HG03159 (cell line): ENCODE measurements around the gene PRKN.

ENCODE experiments used
- ATAC-seq: cut with Tn5 transposase; IDR thresholded peaks from one replicate; pipeline ENCODE4 v1.9.1; 2021; ENCODE audit warnings: mild to moderate bottlenecking, moderate library complexity; ENCODE audit not compliant: unreplicated experiment

PRKN gene

DNA sequence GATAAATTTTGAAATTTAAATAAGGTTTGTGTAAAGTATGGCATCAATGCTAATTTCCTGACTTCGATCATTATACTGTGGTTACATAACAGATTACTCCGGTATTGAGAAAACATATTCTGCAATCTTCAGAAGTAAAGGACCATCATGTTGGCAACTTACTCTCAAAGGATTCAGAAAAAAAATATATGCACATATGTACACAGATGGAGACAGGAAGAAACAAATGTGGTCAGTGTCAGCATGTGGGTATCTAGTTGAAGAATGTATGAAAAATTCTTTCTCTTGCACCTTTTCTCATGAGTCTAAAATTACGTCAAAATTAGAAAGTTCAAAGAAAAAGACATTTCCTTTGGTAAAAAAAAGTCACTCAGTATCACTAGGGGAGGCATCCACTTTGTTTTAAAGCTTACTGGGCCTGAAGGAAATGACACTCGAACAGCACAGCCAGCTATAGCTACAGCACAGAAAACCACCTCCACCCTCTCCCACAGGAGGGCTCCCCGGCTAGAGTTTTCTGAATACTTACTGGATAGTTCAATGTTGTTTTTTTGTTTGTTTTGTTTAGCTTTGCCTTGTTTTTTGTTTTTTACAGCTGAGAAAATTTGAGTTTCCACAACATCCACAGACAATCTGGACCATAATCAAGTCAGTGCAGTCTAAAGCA lies 1136.5 kb downstream of the PRKN start:
- no peak for ATAC-seq

DNA sequence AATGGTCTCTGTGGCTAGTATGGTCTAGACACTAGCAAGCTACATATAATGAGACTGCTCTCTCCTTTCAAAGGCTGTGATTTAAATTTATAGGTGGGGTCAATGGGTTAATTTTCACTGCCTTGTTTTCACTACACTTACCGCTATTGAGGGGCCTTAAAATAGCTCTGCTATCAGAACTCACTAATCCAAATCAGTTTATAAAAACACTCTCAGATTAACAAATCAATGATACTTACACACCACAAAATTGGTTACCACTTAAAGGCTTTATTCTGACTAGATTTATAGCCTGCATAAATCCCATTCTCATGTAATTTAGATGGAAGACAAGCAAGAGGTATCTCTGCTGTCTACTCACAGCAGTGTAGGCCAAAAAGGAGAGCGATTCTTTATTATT lies 1140.7 kb downstream of the PRKN start:
- no peak for ATAC-seq

DNA sequence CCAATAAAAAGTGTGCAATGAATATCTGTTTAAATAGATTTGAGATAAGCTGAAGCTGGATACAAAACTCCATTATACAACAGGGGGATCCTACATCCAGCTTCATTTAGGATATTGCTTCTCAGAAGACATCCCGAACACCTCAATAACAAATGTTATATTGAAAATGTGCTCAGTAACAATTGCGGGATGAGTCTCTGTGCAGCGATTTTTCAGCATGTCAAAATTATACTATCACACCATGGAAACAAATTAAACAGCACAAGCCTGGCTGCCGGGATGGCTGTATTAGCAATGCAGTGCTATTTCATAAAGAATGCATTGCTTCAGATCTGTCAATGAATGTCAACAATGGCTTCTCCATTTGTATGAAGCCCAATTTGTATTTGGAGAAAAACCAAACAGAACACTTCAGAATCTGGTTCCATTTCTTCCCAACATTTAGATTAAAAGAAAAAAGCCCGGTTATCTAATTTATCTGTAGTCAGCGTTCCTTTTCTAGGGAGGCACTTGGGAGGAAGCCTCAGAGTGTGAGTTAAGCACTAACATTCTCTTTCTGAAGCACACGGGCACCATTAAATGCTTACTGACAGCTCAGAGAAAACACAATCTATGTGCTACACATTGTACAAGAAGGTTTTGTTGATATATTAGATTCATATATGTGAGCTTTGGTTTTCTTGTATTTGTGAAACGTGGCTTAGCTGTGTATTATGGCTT lies 1142.8 kb downstream of the PRKN start:
- ATAC-seq, result no peak

- ATAC-seq, result no peak
Observed at GRCh38 chr6:161584051-161584450, 1143.5 kb downstream of the PRKN start.

- no peak for ATAC-seq
Observed at GRCh38 chr6:161583584-161583983, 1144.0 kb downstream of the PRKN start.

GRCh38 chr6:161578478-161578877 lies 1149.1 kb downstream of the PRKN start:
- ATAC-seq, result no peak

- no peak for ATAC-seq
Observed at GRCh38 chr6:161575523-161576254, 1151.9 kb downstream of the PRKN start.

DNA sequence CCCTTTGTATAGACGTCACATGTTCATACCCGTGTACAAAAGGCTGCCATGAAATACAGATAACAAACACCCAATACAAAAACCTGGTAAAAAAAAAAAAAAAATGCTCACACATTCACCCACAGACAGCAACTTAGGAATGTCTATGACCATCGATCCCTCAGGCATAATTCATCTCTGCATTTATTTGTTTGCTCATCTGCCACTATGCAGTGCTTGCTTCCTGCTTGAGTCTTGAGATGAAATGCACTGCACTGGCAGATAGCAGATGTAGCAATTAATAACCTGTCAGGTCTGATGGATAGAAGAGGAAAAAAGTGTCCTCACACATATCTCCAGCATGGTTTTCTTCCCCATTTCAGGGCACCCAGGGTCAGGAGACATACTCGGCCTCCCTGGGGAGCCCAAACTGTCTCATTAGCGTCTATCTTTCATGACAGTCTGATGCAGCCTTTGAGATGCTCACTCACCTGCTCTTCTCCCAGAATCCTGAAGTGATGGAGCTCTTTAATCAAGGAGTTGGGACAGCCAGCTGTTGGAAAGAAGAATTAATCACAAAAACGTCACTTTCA lies 1158.6 kb downstream of the PRKN start:
- ATAC-seq, result no peak

GRCh38 chr6:161564952-161565351 lies 1162.6 kb downstream of the PRKN start:
- ATAC-seq, result no peak

DNA sequence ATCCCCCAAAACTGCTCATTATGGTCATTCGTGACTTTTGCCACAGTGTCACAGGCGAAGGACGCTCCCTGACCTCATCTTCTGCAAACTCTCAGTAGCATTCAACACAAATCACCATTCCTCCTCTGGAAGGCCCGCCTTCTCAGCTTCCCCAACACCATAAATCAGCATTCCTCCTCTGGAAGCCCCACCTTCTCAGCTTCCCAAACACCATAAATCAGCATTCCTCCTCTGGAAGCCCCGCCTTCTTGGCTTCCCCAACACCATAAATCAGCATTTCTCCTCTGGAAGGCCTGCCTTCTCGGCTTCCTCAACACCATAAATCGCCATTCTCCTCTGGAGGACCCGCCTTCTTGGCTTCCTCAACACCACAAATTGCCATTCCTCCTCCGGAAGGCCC lies 1165.7 kb downstream of the PRKN start:
- no peak for ATAC-seq

GRCh38 chr6:161557333-161558107 lies 1170.0 kb downstream of the PRKN start:
- ATAC-seq, result no peak

DNA sequence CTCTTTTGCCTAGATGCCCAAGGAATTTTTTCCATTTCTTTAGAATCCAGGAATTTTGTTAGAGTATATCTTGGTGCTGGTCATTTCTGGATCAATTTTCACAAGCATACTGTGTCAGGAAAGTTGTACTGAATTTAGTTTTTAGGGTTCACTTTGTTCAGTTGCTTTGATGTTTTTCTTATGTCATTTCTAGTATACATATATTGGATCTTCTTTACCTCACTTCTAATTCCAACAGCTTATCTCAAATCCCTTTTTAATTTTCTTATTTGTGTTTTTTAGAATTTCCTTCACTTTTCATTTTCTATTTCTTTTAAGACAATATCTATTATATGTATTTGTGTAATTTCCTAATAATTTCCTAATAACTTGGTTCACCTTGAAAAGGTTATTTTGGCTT lies 1172.7 kb downstream of the PRKN start:
- ATAC-seq, result no peak

DNA sequence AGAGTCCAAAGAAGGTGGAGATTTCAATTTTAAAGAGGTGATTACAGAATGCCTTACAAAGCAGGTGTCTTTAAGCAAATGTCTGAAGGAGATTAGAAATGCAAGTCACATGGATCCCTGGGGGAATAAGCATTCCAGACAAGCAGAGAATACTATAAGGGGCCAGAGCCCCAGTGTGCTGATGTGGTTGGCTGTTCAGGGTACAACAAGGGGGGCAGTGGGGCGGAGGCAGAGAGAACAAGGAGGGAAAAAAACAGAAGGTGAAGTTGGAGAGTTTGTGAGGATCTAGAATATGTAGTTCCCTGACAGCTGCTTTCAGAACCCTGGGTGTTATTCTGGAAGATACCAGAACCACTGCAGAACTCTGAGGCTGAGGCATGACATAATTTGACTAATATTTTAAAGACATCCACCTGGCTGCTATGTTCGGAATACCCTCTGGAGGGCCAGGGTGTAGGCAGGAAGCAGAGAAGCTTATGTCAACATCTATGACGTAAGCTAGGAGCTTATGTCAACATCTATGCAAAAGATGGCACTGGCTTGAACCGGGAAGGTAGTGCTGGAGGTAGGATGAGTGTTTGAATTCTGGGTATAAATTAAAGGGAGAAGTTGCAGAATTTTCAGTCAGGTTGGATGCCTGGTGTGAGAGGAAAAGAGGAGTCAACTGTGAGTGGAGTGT lies 1177.5 kb downstream of the PRKN start:
- ATAC-seq, result no peak

DNA sequence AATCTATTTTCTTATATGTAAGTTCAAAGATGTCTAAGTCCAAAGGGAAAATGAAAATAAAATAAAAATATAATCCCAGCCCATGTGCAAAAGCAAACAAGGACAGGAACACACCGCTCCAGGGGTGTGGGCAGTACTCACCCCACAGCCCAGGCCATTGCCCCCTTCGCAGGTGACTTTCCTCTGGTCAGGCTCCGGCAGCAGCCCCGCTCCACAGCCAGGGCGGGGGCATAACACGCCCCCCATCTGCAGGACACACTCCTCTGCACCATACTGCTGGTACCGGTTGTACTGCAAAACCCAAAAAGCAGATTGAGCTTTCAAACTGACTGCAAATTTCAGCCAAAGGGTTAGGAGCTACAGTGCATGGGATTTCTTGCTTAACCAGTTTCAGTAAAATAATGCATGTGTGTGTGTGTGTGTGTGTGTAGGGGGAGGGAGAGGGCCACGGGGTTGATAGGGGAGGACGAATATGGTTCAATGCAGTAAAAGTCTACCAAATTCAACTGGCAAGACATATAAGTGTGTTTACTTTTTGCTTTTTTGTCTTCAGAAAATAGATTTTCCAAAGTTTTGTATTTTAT lies 1178.8 kb downstream of the PRKN start:
- no peak for ATAC-seq

GRCh38 chr6:161547617-161548016 lies 1179.9 kb downstream of the PRKN start:
- no peak for ATAC-seq

GRCh38 chr6:161546632-161547031 lies 1180.9 kb downstream of the PRKN start:
- ATAC-seq, result no peak

- ATAC-seq, result no peak
Observed at GRCh38 chr6:161545741-161546140, 1181.8 kb downstream of the PRKN start.

- no peak for ATAC-seq
Observed at GRCh38 chr6:161544801-161545480, 1182.6 kb downstream of the PRKN start.

DNA sequence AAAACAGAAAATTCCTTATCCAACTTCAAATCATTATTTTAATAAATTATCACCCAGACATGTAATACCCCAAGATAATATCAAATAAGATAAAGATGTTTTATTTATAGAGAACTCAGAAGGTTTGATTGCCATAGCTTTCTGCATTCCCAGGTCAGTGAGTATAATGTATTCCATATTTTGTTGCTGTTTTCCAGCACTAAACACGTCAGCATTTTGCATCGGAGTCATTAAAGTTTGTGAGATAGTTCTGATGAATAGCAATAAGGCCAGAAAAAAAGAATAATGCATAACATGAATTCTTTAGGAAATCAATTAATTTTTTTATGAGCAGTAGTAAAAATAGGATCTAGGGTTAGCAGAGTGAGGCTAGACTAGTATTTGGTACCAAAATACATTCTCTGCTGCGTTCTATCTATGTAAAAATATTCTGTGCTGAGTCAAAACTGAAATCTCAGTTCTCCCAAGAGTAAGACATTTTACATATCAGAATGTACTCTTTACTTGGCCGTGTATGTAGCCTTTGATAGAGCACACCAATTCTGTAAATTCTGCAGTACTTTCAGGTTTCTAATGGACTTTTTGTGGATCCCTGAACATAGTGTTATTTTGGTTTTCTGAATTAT lies 1183.8 kb downstream of the PRKN start:
- ATAC-seq, result peak; percentile 74
